GM12872 (cell line): ENCODE data around the gene SNAP29.

ENCODE experiments used
- TF ChIP-seq, protein P1 (sequence below): IDR thresholded peaks from 3 replicates; pipeline ENCODE4 v1.5.1; 2011; ENCODE audit warnings: low read depth, mild to moderate bottlenecking, low read length, moderate library complexity; ENCODE audit not compliant: insufficient read depth

SNAP29 gene

GRCh38 chr22:20815477-20816050, 43.2 kb upstream of the SNAP29 start:
- TF ChIP-seq, protein P1, sequence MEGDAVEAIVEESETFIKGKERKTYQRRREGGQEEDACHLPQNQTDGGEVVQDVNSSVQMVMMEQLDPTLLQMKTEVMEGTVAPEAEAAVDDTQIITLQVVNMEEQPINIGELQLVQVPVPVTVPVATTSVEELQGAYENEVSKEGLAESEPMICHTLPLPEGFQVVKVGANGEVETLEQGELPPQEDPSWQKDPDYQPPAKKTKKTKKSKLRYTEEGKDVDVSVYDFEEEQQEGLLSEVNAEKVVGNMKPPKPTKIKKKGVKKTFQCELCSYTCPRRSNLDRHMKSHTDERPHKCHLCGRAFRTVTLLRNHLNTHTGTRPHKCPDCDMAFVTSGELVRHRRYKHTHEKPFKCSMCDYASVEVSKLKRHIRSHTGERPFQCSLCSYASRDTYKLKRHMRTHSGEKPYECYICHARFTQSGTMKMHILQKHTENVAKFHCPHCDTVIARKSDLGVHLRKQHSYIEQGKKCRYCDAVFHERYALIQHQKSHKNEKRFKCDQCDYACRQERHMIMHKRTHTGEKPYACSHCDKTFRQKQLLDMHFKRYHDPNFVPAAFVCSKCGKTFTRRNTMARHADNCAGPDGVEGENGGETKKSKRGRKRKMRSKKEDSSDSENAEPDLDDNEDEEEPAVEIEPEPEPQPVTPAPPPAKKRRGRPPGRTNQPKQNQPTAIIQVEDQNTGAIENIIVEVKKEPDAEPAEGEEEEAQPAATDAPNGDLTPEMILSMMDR, result no peak

DNA sequence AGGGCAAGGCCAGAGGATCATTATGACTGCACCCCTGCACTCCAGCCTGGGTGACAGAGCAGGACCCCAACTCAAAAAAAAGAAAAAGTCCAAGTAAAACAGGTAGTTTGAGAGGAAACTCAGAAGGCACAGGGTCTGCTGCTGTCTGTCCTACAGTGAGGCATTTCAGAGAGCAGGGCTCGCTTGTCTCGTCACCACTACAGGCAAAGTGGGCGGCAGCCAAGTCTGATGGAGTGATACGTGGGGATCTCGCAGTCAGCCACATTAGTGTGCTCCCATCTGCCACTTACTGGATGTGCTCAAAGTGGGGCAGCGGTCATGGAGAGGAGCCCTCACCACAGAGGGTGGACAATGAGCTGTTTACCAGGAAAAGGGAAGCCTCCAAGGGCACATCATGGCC, 42.2 kb upstream of the SNAP29 start:
- TF ChIP-seq, protein P1, result no peak

GRCh38 chr22:20818471-20818870, 40.3 kb upstream of the SNAP29 start:
- TF ChIP-seq, protein P1, result no peak

- TF ChIP-seq, protein P1, result no peak
Observed at GRCh38 chr22:20819471-20819870, 39.3 kb upstream of the SNAP29 start.

DNA sequence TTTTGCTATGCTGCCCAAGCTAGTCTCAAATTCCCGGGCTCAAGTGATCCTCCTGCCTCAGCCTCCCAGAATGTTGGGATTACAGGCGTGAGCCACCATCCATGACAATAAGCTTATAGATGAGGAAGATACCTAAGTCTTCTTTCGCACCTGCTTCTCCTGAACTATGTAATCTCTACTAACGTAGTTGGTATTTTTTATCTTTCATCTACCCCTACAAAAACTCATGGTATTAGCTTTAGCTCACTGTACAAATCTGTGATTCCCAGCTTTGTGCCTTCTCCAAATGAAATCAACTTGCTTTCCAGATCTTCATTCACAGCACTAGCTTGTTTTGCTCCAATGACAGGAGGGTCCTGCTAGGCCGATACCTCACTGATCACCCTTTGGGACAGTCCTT, 36.6 kb upstream of the SNAP29 start:
- TF ChIP-seq, protein P1, result no peak

DNA sequence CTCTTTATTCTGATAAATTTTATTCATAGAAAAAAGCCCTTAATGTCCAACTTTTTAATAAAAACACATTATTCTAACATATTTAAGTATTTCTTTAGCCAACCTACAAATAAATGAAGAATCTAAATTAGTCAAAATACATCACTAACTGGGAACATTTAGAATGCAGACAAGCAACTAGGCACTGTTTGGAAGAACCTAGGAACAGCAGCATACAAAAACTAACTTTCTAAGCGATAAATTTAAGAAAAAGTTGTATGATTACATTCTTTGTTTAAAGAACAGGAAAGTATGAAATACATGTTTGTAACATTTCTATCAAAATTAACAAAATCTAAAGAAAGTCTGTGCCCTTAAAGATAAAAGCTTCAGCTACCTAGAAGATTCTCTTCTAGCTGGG, 35.5 kb upstream of the SNAP29 start:
- TF ChIP-seq, protein P1, result no peak

GRCh38 chr22:20825624-20826023, 33.2 kb upstream of the SNAP29 start:
- TF ChIP-seq, protein P1, result no peak
